ENCODE results near the gene PARD3. TPM values are rescaled to one million over a fixed set of nuclear protein-coding genes. Genes with fewer than 3 reads are reported as not detected.

PARD3 gene
- total RNA-seq, 1 experiment from 2014 or later = 51.8 TPM

DNA sequence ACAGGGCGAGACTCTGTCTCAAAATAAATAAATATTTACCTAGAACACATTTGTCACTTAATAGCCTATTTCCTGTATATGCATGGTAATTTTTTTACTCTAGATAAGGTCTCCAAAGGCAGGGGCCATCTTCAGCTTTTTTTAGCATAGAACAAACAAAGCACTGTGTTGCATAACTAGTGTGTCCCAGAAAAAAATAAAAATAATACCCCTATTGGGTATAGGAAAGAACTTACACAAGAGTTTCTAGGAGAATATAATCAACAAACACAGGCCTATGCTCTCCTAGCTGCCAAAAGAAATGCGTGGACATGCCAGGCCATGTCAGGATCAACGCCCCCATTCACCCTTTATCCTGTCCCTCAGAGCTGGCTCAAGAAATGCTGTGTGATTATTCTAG, 103.6 kb downstream of the PARD3 start:
- TF ChIP-seq, protein P1, sequence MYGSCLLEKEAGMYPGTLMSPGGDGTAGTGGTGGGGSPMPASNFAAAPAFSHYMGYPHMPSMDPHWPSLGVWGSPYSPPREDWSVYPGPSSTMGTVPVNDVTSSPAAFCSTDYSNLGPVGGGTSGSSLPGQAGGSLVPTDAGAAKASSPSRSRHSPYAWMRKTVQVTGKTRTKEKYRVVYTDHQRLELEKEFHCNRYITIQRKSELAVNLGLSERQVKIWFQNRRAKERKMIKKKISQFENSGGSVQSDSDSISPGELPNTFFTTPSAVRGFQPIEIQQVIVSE (CRISPR knock-in tag; IDR thresholded peaks at IDR 0.05; ENCODE audit: borderline replicate concordance) = no peak
- TF ChIP-seq, protein P2, sequence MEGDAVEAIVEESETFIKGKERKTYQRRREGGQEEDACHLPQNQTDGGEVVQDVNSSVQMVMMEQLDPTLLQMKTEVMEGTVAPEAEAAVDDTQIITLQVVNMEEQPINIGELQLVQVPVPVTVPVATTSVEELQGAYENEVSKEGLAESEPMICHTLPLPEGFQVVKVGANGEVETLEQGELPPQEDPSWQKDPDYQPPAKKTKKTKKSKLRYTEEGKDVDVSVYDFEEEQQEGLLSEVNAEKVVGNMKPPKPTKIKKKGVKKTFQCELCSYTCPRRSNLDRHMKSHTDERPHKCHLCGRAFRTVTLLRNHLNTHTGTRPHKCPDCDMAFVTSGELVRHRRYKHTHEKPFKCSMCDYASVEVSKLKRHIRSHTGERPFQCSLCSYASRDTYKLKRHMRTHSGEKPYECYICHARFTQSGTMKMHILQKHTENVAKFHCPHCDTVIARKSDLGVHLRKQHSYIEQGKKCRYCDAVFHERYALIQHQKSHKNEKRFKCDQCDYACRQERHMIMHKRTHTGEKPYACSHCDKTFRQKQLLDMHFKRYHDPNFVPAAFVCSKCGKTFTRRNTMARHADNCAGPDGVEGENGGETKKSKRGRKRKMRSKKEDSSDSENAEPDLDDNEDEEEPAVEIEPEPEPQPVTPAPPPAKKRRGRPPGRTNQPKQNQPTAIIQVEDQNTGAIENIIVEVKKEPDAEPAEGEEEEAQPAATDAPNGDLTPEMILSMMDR (IDR thresholded peaks at IDR 0.05) = no peak
- no peak for TF ChIP-seq HMGA2 (CRISPR knock-in tag; IDR thresholded peaks at IDR 0.05)
- TF ChIP-seq FOXJ3 (CRISPR knock-in tag; IDR thresholded peaks at IDR 0.05; ENCODE audit: borderline replicate concordance) = no peak
- no peak for TF ChIP-seq RORB (CRISPR knock-in tag; IDR thresholded peaks at IDR 0.05)
- TF ChIP-seq ZNF219 (CRISPR knock-in tag; IDR thresholded peaks at IDR 0.05; ENCODE audit: borderline replicate concordance) = no peak
- TF ChIP-seq ZNF671 (CRISPR knock-in tag; IDR thresholded peaks at IDR 0.05) = no peak
- TF ChIP-seq E2F1 (CRISPR knock-in tag; IDR thresholded peaks at IDR 0.05) = no peak
- TF ChIP-seq ZBTB43 (CRISPR knock-in tag; IDR thresholded peaks at IDR 0.05) = no peak
- TF ChIP-seq GRHL2 (CRISPR knock-in tag; IDR thresholded peaks at IDR 0.05; ENCODE audit: insufficient replicate concordance, severe bottlenecking) = no peak
- TF ChIP-seq RELA (CRISPR knock-in tag; IDR thresholded peaks at IDR 0.05; ENCODE audit: borderline replicate concordance) = no peak
- TF ChIP-seq, protein P3, sequence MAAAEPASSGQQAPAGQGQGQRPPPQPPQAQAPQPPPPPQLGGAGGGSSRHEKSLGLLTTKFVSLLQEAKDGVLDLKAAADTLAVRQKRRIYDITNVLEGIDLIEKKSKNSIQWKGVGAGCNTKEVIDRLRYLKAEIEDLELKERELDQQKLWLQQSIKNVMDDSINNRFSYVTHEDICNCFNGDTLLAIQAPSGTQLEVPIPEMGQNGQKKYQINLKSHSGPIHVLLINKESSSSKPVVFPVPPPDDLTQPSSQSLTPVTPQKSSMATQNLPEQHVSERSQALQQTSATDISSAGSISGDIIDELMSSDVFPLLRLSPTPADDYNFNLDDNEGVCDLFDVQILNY (CRISPR knock-in tag; IDR thresholded peaks at IDR 0.05) = no peak
- no peak for TF ChIP-seq STAT6 (CRISPR knock-in tag; conservative IDR thresholded peaks at IDR 0.05; ENCODE audit: low read depth)
- TF ChIP-seq NFYB (CRISPR knock-in tag; conservative IDR thresholded peaks at IDR 0.05; ENCODE audit: low read depth) = no peak
- Mint-ChIP-seq H3K4me1 (peaks cover 34% of the 10 kb centered on the region), H3K36me3 (no peaks in the 10 kb centered on the region), H3K4me3 (no peak overlapping the region), H3K27me3 (ENCODE audit: low read depth) (no peaks in the 10 kb centered on the region), H3K27ac (peak overlapping the region; percentile 0; the same call in 1 of the 2 replicates), H3K9me3 (no peaks in the 10 kb centered on the region)
- ChIA-PET CTCF (interaction anchor here (0.7 to 1.3 kb wide), 3 partner anchors 10 to 22 kb away, joined by 3 to 4 read pairs (median 3); no protein-coding TSS in a partner anchor), POLR2A (interaction anchor here (0.5 kb wide), 1 partner anchor 770 kb away, joined by 5 read pairs; no protein-coding TSS in a partner anchor)
- DNase-seq (ENCODE audit: low spot score) (no peak), ATAC-seq (no peak)

DNA sequence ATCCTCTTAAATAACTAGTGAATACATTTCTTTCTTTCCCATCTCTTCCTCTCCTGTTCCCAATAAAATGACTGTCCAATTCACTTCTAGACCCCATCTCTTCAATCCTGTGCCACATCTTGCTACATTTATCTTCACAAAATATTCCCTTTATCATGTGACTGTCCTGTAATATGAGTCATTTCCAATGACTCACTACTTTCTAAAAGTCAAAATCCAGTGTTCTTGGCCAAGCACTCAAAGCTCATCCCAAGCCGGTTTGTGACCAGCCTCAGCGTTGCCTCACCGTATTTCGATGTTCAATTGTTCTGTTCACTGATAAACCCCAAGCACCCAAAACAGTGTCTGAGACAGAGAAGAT, 104.7 kb downstream of the PARD3 start:
- ATAC-seq = no peak
- no peaks in the 10 kb centered on the region for H3K36me3 Mint-ChIP-seq
- no peak for DNase-seq (ENCODE audit: low spot score)
- peaks cover 42% of the 10 kb centered on the region for H3K4me1 Mint-ChIP-seq
- TF ChIP-seq TCF7 (CRISPR knock-in tag; IDR thresholded peaks at IDR 0.05; ENCODE audit: low read depth) (no peak), SOX15 (CRISPR knock-in tag; IDR thresholded peaks at IDR 0.05) (no peak), CBFB (CRISPR knock-in tag; IDR thresholded peaks at IDR 0.05; ENCODE audit: low read depth) (no peak), NR2C2 (CRISPR knock-in tag; IDR thresholded peaks at IDR 0.05) (no peak)
- no peak overlapping the region for H3K4me3 Mint-ChIP-seq
- no peaks in the 10 kb centered on the region for H3K27me3 Mint-ChIP-seq (ENCODE audit: low read depth)
- ChIA-PET CTCF (no interaction called here), POLR2A (no interaction called here)
- H3K27ac Mint-ChIP-seq = peak overlapping the region; percentile 11; the same call in 1 of the 2 replicates
- no peaks in the 10 kb centered on the region for H3K9me3 Mint-ChIP-seq
